HL-60/S4 treated with phorbol 12-myristate 13-acetate at 8.2 ng/mL for 4 days and 3 days (cell line): ENCODE results near the gene IQSEC2.

Source experiments
- in situ Hi-C: fragments of 300-500 bp; cut with MboI; formaldehyde crosslinking; loops from 2 replicates; pipeline ENCODE4 v1.15.0; 2022; ENCODE audit warnings: low sequenced_read_pairs

Gene IQSEC2

DNA sequence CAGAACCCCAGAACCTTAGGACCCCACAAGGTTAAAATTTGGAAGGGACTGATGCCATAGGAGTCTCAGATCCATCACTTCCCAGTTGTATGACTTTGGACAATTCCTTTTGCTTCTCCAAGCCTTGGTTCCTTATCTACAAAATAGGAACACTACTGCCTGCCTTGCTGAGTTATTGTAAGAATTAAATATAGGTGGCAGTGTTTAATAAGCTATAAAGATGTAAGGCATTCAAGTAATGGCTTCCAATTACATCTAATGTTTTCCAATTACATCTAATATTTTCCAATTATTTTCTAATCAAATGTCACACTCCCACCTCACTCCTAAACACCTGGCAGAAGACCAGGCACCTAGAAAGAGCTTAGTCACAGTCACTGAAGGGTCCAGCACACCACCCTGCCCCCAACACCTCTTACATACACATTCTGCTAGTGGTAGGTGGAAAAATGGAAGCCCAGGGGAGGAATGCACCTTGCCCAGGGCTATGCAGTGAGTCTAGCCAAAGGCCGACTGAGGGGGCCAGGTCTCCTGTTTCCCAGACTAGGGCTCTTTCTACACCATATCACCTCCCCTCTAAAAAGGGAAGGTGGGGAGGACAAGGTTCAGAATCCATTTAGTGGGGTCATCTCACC, 31.9 kb downstream of the IQSEC2 start:
- in situ Hi-C loops, result no loop called here

DNA sequence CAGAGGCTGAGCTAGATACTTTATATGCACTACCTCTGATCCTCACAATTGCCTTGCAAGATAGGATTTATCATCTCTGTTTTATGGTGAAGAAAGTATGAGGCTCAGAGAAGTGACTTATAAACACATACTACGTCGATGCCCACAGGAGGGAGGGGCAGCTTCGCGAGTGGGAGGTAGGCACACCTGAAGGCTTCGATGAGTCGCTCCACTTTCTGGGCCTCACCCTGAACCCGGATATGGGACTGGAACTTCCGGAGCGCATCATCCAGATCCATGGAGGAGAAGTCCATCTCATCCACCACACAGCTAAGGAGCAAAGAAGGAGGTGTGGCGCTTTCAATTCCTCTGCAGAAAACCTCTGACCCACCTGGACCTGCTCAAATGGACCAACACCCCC, 33.5 kb downstream of the IQSEC2 start:
- in situ Hi-C loops, result no loop called here

DNA sequence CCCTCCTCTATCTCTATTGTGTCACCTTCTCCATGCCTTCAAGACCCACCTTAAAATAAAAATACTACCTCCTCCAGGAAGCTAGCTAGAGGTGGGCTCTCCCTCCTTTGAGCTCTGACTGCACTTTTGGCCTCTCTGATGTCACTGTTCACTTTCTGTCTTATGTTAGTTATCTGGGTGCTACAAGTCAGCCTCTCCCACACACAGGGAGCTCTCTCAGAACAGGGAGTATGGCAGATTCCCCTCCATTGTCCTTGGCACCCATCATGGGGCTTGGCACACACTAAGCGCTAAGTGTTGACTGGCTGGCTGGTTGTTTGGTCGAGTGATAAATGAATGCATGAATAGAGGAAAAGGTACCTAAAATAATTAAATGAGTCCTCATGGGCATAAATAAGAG, 35.2 kb downstream of the IQSEC2 start:
- in situ Hi-C loops, result no loop called here

GRCh38 chrX:53244610-53245009, 36.8 kb downstream of the IQSEC2 start:
- in situ Hi-C loops, result no loop called here

DNA sequence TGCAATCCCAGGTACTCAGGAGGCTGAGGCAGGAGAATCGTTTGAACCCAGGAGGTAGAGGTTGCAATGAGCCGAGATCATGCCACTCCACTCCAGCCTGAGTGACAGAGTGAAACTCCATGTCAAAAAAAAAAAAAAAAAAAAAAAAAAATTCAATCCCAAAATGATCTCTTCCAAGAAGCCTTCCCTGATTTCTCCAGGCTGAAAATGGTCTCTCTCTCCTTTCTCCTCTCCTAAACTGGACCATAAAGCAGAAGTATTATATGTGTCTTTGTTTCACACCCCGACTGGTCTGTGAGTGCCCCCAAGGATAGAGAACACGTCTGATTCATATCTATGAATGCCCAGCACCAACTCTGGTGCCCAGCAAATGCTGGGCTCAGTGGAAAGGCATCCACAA, 39.1 kb downstream of the IQSEC2 start:
- in situ Hi-C loops, result no loop called here

DNA sequence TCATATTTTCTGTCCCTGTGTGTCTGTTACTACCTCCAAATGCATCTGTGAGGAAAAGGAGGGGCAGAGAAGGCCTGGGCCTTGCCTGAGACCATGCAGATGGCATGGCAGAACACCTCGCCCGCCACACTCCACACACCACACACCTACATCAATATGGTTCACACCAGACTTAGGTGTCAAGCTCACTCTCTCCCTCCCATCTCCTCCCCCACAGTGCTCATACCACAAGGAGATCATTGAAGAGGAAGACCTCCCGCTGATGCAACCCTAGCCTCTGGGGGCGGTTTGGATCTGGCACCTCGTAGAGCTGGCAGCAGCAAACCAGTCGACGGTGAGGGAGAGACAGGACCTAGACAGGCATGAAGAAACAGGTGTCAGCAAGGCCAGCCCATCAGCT, 39.8 kb downstream of the IQSEC2 start:
- in situ Hi-C loops, result no loop called here

- in situ Hi-C loops, result no loop called here
These were observed 41.9 kb downstream of the IQSEC2 start for GRCh38 chrX:53239474-53239873.

DNA sequence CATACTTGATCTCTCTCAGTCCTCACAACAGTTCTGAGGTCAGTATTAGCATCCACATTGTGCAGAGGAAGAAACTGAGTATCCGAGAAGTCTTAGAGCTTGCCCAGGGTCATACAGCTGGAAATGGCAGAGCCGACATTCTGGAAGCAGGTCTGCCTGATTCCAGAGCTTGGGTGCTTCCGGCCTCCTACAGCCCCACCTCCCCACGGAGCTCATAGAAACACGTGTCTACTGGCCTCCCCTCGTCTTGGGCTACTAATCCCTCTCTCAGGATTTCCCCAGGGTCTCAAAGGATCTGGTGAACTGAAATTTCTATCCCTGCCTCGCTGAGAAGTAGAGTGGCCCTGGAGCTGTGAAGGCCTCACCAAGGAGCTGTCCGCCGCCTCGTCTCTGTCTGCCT, 44.3 kb downstream of the IQSEC2 start:
- in situ Hi-C loops, result no loop called here

GRCh38 chrX:53236025-53236679, 45.2 kb downstream of the IQSEC2 start:
- in situ Hi-C loops, result no loop called here

GRCh38 chrX:53235566-53235965, 45.8 kb downstream of the IQSEC2 start:
- in situ Hi-C loops, result no loop called here

DNA sequence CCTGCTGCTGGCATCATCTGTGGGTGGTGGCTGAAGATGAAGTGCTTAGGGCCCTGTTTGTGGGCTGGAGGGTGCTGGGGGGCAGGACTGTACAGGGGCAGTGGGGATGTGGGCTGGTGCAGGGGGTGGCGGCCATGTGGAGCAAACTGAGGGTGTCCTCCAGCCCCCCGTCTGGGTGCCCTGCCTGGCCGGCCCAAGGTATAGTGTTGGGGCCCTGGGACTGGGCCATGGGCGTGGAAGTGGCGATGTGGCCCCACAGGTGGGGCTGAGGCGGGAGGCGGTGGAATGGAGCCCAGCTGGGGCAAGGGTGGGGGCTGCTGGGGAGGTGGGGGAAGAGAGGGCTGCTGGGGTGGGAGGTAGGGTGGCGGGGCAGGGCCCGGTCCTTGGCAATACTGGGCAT, 46.9 kb downstream of the IQSEC2 start:
- in situ Hi-C loops, result no loop called here

DNA sequence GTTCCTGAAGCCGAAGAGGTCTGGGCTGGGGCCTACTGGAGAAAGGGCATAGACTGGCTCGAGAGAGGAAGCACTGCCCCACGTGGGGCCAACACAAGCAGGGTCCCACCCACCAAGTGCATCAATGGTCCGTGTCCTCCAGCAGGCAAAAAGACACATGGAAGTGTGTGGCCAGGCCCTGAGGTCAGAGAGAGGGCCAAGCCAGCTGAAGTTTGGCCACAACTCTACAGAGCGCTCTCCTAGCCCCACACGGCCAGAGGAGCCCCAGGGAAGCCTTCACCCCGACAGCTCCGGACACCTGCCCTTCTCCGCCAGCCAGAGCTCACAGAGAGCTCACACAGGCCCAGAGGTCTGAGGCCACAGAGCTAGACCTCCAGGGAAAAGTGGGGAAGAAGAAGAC, 47.8 kb downstream of the IQSEC2 start:
- in situ Hi-C loops, result no loop called here

- in situ Hi-C loops, result no loop called here
These were observed 51.3 kb downstream of the IQSEC2 start for GRCh38 chrX:53230116-53230515.

DNA sequence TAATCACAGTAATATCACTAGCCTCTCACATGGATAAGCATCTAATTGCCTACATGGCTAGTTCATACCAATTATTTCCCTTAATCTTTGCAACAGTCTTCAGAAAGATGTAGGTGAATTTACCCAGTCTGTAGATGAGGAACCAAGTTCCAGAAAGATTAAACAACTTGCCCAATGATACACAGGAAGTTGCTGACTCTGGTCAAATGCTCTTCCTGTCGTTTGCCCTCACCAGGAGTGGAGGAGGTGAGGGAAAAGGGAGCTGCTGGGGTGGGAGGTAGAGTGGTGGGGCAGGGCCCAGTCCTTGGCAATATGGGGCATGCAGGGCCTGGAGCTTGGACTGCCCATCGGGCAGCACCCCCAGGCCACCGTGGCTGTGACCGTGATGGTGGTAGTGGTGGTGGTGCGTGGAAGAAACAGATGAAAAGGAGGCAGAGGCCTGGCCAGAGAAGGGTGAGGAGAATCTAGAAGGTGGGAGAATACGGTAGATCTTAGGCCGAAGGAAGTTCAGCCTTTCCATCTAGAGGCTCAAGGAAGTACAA, 54.1 kb downstream of the IQSEC2 start:
- in situ Hi-C loops, result no loop called here

DNA sequence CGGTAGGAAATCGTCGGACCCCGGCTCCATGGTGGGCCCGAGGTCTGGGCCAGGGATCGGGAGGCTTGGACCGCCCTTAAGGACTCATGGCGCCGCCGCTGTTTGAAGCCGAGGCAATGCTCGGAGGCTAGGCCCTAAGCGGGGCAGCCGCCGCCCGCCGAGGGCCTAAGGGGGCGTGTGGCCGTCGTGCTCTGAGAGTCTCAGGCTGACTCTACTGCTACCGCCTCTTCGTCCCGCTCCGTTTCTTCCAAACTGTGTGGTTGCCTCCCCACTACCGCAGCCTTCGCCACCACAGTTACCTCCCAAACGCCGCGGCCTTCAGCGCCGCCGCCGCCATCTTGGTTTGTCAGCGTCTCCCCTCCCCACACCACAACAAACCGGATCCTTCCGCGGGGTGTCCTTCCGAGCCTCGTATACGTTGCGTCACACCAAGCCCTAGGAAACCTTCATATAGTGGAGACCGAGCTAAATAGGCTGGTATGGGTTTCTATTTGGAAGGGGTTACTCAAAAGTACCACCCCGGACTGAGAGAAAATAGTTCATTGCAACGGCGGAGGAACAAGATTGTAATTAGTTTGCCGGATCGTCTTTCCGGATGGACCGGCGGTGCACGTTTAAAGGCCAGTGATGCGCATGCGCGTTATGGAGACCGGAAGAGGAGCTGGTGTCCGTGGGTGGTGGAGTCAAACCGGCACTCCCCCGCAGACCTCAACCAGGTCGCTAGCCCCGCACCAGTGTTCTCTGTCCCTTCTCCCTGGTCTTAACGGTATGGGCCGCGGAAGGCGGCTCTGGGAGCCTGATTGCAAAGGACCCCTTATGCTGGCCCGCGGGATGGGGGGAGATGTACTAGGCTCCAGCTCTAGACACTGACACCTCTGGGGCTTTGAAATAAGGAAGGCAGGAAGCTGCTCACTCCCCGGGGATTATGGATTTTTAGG, 56.3 kb downstream of the IQSEC2 start, which contains the start of gene KDM5C:
Gene KDM5C, minus strand, starts transcription at position 348 of the 938 bp plus-strand sequence. Its CDS starts 318 bp downstream, at position 30.
- in situ Hi-C loops, result loop anchor here (25.0 kb wide), 1 partner anchor 337 kb away; no protein-coding TSS in a partner anchor

DNA sequence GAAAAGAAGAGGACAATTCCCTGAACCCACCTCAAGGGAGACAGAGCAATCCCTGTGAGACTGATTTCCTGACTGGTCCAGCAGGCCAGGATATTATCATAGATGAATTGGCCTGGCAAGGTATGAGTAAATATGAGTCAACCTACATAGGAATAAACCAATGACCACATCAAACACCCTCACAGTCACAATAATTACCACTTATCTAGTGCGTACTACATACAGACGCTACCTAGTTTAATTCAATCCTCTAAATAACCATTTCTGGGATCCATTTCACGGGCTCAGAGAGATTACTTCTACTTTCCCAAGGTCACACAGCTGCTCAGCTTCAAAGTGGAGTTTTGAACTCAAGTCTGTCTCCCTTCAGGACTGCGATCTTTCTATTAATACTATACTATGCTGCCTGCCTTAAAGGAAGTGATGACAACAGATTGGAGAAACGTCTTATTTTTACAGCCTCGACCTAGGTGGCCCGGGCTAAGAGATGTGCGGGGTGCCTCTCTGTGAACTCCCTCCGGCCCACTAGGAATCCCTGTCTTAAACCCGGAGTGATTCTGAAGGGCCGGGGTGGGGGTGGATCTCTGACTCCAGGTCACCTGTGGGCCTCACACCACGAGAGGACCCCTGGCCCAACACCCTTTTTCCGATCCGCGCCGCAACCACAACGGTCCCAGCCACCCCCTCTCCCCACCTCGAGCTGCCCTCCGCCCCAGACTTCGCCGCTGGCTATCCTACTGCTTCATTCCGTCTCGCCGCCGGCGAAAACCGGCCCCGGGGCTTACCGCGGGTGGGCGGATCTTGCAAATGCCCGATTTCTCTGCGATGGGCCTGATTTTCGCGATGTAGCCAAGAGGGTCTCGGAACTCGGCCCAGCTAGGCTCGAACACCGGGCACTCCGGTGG, 57.2 kb downstream of the IQSEC2 start:
- in situ Hi-C loops, result loop anchor here (25.0 kb wide), 1 partner anchor 338 kb away; no protein-coding TSS in a partner anchor

GRCh38 chrX:53223068-53223693, 58.2 kb downstream of the IQSEC2 start:
- in situ Hi-C loops, result loop anchor here (25.0 kb wide), 1 partner anchor 339 kb away; no protein-coding TSS in a partner anchor
